B cell (primary cell): Measurements from ENCODE around the gene NDUFA1.
"Not testable (repeated sequence)": the region's sequence is repeated elsewhere in the genome, so short reads cannot be mapped to it uniquely, and the experiment has no call there.

ENCODE experiments used
- CTCF ChIP-seq: fragments of 200-600 bp; IDR thresholded peaks from one replicate; pipeline ENCODE4 v1.8.0; 2022; ENCODE audit warnings: antibody characterized with exemption, mild to moderate bottlenecking
- EZH2 ChIP-seq: IDR thresholded peaks from 2 replicates; pipeline ENCODE4 v1.6.1; 2012; ENCODE audit warnings: borderline replicate concordance, low read depth, mild to moderate bottlenecking, moderate library complexity, low read length; ENCODE audit not compliant: insufficient read depth, poor library complexity, severe bottlenecking

DNA sequence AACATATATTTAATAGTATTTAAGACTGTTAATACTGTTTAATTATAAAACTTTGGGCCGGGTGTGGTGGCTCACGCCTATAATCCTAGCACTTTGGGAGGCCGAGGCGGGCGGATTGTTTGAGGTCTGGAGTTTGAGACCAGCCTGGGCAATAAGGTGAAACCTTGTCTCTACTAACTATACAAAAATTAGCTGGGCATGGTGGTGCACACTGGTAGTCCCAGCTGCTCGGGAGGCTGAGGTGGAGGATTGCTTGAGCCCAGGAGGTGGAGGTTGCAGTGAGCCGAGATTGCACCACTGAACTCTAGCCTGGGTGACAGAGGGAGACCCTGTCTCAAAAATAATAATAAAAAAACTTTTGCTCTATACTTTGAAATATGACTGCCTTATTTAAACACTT, 50.8 kb downstream of the NDUFA1 start:
- TF ChIP-seq CTCF, EZH2: not testable (repeated sequence)
